GM11168 (cell line): ENCODE data around the gene THBS3.
"Not testable (repeated sequence)": the region's sequence is repeated elsewhere in the genome, so short reads cannot be mapped to it uniquely, and the experiment has no call there.

ENCODE experiments used
- in situ Hi-C: fragments of 300-500 bp; cut with MboI; formaldehyde crosslinking; loops from one replicate; pipeline ENCODE4 v1.12.0; 2022; ENCODE audit warnings: low sequenced_read_pairs; ENCODE audit not compliant: unreplicated experiment

THBS3 gene

GRCh38 chr1:155236451-155236850 is 28.8 kb upstream of the THBS3 start:
- in situ Hi-C loops: no loop called here

DNA sequence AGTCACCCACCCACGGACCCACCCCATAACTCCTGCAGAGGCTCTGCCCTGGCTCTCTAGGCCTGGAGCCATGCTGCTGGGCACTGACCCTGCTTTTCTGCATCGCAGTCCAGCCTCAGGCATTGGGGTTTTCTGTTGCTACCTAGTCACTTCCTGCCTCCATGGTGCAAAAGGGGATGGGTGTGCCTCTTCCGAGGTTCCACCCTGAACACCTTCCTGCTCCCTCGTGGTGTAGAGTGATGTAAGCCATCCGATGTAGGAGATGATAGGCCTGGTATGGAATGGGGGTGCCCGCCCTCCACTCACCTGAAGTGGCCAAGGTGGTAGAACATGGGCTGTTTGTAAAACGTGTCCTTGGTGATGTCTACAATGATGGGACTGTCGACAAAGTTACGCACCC is 27.7 kb upstream of the THBS3 start:
- in situ Hi-C loops: not testable (repeated sequence)

DNA sequence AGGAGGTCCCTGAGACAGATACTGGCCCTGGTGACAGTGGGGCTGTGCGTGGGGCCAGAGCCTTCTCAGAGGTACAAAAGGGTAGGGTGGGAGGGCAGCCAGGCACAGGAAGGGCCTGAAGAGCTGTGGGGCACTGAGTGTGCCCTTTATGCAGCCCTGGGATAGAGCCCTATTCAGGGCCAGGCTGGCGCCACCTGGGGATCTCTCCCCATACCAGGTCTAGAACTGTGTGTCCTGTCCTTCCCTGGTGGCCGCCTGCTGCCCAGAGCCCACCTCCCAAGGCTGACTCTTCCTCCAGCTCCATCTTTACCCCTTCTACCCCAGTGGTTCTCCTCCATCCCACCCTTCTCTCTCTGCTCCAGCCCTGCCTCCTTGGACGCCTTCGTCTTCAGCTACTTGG is 25.8 kb upstream of the THBS3 start:
- in situ Hi-C loops: not testable (repeated sequence)

- in situ Hi-C loops: not testable (repeated sequence)
Measured at GRCh38 chr1:155232001-155232978, 24.6 kb upstream of the THBS3 start.

DNA sequence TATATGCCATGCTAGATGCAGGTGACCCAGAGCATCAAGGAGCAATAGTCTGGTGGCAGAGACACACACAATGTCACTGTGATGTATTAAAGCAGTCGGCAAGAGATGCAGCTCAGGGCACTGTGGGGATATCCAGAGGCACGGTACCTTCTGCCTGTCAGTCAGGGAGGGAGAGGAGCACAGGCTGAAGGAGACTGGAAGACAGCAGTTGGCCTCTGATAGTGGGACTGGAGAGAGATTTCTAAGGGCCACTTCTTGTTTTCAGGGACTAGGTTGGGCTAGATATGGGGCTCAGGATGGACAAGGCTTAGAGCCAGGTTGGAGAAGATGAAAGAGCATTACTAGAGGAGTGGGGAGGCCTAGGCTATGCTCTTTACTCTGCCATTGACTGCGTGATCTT is 23.6 kb upstream of the THBS3 start:
- in situ Hi-C loops: not testable (repeated sequence)

GRCh38 chr1:155228096-155228427 is 20.4 kb upstream of the THBS3 start:
- in situ Hi-C loops: no loop called here

GRCh38 chr1:155227261-155228095 is 19.8 kb upstream of the THBS3 start:
- in situ Hi-C loops: no loop called here

DNA sequence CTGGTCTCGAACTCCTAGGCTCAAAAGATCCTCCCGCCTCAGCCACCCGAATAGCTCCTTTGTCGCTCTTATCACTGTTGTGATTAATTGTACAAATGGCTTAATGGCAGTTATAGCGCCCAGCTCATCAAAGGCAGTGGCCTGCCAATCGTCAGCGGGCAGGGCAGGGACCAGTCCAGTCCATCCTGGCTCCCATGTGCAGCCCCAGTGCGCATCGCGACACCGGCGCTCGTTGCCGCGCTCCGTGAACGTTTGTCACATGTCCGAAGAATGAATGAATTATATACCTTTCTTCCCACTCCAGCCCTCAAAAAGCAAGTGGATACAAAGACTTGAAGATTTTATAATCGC is 19.2 kb upstream of the THBS3 start:
- in situ Hi-C loops: no loop called here

GRCh38 chr1:155226188-155226909 is 18.7 kb upstream of the THBS3 start:
- in situ Hi-C loops: no loop called here

DNA sequence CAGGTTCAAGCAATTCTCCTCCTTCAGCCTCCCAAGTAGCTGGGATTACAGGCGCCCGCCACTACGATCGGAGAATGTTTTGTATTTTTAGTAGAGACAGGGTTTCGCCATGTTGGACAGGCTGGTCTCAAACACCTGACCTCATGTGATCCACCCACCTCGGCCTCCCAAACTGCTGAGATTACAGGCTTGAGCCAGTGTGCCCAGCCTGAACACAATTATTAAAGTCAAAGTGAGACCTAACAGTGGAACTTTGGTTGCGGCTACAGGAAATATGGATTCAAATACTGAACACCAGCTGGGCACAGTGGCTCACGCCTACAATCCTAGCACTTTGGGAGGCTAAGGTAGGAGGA is 17.7 kb upstream of the THBS3 start:
- in situ Hi-C loops: not testable (repeated sequence)

DNA sequence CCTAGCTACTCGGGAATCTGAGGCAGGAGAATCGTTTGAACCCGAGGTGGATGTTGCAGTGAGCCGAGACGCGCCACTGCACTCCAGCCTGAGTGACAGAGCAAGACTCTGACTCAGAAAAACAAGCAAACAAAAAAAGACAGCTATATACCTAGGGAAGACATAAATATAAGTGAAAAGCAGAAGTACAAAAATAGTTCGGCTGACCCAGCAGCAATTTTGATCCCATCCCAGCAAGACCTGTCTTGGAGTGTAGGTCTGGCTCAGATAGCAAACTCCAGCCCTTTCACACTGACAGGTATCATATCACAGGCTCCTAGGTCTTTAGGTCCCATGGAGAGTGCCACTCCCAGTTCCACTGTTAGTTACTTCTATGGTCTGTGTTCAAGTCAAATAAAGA is 15.3 kb upstream of the THBS3 start:
- in situ Hi-C loops: no loop called here

DNA sequence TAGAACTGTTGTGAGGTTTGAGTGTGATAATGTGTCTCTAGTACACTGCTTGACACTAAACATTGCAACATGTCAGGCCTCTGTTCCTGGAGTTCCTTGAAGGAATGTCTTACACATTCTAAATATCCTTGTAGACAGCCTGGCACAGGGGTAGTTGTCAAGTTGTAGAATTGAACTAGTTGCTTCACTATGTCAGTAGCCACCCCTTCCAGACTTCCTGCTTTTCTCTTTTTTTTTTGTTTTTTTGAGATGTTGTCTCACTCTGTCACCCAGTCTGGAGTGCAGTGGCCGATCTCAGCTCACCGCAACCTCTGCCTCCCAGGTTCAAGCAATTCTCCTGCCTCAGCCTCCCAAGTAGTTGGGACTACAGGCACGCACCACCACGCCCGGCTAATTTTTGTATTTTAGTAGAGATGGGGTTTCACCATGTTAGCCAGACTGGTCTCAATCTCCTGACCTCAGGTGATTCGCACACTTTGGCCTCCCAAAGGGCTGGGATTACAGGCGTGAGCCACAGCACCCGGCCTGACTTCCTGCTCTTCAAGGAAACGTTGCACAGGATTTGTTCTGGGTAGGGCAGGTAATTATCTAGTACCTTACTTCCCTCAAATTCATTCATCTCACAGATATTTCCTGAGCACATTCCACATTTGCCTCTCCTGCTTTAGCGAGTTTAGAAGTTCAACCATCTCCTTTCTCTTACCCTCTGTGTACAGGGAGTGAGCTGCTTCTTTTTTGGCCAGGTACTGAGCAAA is 12.7 kb upstream of the THBS3 start:
- in situ Hi-C loops: not testable (repeated sequence)

DNA sequence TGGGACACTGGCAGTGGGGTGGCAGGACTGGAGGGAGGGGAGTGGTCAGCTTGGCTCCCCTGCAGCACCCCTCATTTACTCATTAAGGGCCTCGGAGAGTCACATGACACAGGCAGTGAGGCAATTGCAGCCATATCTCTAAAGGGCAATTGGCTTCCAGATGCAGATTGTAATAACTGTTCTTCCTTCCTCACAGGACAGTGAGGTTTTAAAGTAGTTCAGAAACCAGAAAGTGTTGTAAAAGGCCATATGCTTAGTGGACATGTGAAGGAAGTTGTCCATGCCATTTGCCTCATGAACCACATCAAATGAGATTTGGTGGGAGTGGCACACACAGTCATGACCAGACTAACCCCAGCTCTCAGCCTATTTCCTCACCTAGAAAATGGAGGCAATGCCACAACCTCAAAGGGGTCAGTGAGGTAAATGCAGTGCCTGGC is 11.9 kb upstream of the THBS3 start:
- in situ Hi-C loops: no loop called here

- in situ Hi-C loops: no loop called here
Measured at GRCh38 chr1:155218854-155219591, 11.3 kb upstream of the THBS3 start.

DNA sequence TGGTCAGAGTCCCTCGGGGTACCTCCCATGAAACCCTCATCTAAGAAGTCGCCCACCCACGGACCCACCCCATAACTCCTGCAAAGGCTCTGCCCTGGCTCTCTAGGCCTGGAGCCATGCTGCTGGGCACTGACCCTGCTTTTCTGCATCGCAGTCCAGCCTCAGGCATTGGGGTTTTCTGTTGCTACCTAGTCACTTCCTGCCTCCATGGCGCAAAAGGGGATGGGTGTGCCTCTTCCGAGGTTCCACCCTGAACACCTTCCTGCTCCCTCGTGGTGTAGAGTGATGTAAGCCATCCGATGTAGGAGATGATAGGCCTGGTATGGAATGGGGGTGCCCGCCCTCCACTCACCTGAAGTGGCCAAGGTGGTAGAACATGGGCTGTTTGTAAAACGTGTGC is 7.0 kb upstream of the THBS3 start:
- in situ Hi-C loops: not testable (repeated sequence)

- in situ Hi-C loops: not testable (repeated sequence)
Measured at GRCh38 chr1:155212051-155212440, 4.3 kb upstream of the THBS3 start.

- in situ Hi-C loops: not testable (repeated sequence)
Measured at GRCh38 chr1:155211381-155212050, 3.8 kb upstream of the THBS3 start.

DNA sequence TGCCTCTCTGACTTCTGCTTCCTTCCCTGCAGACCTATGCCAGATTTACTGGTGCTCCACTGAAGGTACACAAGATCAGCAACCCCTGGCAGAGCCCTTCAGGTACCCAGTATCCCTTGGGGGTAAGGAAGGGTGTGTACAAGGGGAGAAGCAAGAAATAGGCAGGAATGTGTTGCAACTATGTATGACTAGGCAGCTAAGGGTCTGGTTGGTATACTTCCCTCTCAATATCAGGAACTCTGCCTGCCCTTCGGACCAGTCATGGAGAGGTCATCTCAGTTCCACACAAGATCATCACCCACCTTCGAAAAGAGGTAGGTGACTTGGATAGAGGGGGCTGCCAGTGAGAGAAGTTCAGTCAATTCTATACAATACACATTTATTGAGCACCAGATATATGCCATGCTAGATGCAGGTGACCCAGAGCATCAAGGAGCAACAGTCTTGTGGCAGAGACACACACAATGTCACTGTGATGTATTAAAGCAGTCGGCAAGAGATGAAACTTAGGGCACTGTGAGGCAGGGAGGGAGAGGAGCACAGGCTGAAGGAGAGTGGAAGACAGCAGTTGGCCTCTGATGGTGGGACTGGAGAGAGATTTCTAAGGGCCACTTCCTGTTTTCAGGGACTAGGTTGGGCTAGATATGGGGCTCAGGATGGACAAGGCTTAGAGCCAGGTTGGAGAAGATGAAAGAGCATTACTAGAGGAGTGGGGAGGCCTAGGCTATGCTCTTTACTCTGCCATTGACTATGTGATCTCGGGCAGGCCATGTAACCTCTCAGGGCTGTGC is 2.8 kb upstream of the THBS3 start:
- in situ Hi-C loops: no loop called here
